Loucy (cell line): Measurements from ENCODE around the gene ALCAM.

Experiments
- H2AFZ ChIP-seq: fragments of 200-600 bp; sonication (generic); 2 replicates; pipeline ENCODE4 v1.6.0; 2016; ENCODE audit warnings: antibody characterized with exemption, mild to moderate bottlenecking, low read length, moderate library complexity
- H3F3A ChIP-seq: fragments of 200-600 bp; 2 replicates; pipeline ENCODE4 v1.6.0; 2016; ENCODE audit warnings: antibody characterized with exemption, low read depth, mild to moderate bottlenecking
- H3K27me3 ChIP-seq: fragments of 200-600 bp; sonication (generic); 2 replicates; pipeline ENCODE4 v1.6.1; 2014; ENCODE audit warnings: low read length, mild to moderate bottlenecking; ENCODE audit not compliant: insufficient read depth, poor library complexity, severe bottlenecking
- H3K36me3 ChIP-seq: fragments of 200-600 bp; sonication (generic); 2 replicates; pipeline ENCODE4 v1.6.1; 2016; ENCODE audit warnings: low read length; ENCODE audit not compliant: insufficient read depth
- H3K4me1 ChIP-seq: fragments of 200-600 bp; sonication (generic); 2 replicates; pipeline ENCODE4 v1.5.1; 2014; ENCODE audit warnings: low read length, mild to moderate bottlenecking; ENCODE audit not compliant: insufficient read depth, poor library complexity, severe bottlenecking
- H3K4me2 ChIP-seq: fragments of 200-600 bp; sonication (generic); 2 replicates; pipeline ENCODE4 v1.6.0; 2014; ENCODE audit warnings: antibody characterized with exemption, low read length, low read depth, mild to moderate bottlenecking; ENCODE audit not compliant: poor library complexity, severe bottlenecking
- H3K4me3 ChIP-seq: fragments of 200-600 bp; sonication (generic); 2 replicates; pipeline ENCODE4 v1.5.1; 2014; ENCODE audit warnings: low read length, mild to moderate bottlenecking, mixed read lengths; ENCODE audit not compliant: poor library complexity, severe bottlenecking
- H3K79me2 ChIP-seq: fragments of 200-600 bp; sonication (generic); 2 replicates; pipeline ENCODE4 v1.6.1; 2014; ENCODE audit warnings: low read length; ENCODE audit not compliant: insufficient read depth
- H3K9ac ChIP-seq: fragments of 200-600 bp; sonication (generic); 2 replicates; pipeline ENCODE4 v1.6.0; 2014; ENCODE audit warnings: mild to moderate bottlenecking, low read depth, low read length, moderate library complexity; ENCODE audit not compliant: poor library complexity, severe bottlenecking
- H3K9me2 ChIP-seq: fragments of 200-600 bp; sonication (generic); replicated peaks from 2 replicates; pipeline ENCODE4 v1.6.1; 2016; ENCODE audit warnings: low read depth, low read length, mixed read lengths
- H3K9me3 ChIP-seq: fragments of 200-600 bp; sonication (generic); 2 replicates; pipeline ENCODE4 v1.6.1; 2014; ENCODE audit warnings: mild to moderate bottlenecking, antibody characterized with exemption, low read length, low read depth; ENCODE audit not compliant: insufficient read depth
- H4K20me1 ChIP-seq: fragments of 200-600 bp; sonication (generic); 2 replicates; pipeline ENCODE4 v1.6.0; 2014; ENCODE audit warnings: antibody characterized with exemption, low read length, mild to moderate bottlenecking; ENCODE audit not compliant: insufficient read depth, poor library complexity, severe bottlenecking
- EZH2phosphoT487 ChIP-seq: fragments of 200-600 bp; IDR thresholded peaks from 2 replicates; pipeline ENCODE4 v1.6.1; 2018; ENCODE audit warnings: antibody characterized with exemption, mild to moderate bottlenecking, moderate library complexity, borderline replicate concordance
- TF ChIP-seq, protein P1 (sequence below): fragments of 200-600 bp; sonication (generic); conservative IDR thresholded peaks from 2 replicates; pipeline ENCODE4 v1.5.1; 2014; ENCODE audit warnings: mild to moderate bottlenecking, antibody characterized with exemption, low read length

Gene ALCAM

DNA sequence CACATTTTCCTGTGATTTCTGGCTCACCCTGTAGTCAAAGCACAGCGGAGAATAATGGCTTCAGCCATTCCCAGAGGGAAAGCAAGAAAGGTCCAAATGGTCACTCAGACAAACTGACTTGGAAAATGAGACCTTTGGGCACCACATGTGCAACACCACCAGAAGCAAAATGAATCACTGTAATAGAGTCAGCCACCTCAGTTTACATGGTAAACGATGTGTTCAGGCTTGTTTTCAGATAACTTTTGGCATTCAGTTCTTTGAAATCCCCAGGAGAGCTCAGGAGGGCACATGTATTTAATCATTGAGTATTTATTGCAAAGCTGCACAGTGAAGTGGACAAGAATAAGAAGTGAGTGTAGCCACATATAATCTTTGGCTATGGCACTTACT is 38.4 kb upstream of the ALCAM start:
- Histone ChIP-seq H4K20me1 (no peaks in the 10 kb centered on the region), H3K9me2 (no peaks in the 10 kb centered on the region), H3K4me2 (no peak overlapping the region), H2AFZ (no peak overlapping the region), H3K4me3 (no peak overlapping the region), H3K36me3 (no peaks in the 10 kb centered on the region), H3K79me2 (no peaks in the 10 kb centered on the region), H3K4me1 (no peaks in the 10 kb centered on the region), H3K9me3 (no peaks in the 10 kb centered on the region), H3F3A (no peaks in the 10 kb centered on the region), H3K9ac (no peak overlapping the region), H3K27me3 (no peaks in the 10 kb centered on the region)
- TF ChIP-seq, protein P1, sequence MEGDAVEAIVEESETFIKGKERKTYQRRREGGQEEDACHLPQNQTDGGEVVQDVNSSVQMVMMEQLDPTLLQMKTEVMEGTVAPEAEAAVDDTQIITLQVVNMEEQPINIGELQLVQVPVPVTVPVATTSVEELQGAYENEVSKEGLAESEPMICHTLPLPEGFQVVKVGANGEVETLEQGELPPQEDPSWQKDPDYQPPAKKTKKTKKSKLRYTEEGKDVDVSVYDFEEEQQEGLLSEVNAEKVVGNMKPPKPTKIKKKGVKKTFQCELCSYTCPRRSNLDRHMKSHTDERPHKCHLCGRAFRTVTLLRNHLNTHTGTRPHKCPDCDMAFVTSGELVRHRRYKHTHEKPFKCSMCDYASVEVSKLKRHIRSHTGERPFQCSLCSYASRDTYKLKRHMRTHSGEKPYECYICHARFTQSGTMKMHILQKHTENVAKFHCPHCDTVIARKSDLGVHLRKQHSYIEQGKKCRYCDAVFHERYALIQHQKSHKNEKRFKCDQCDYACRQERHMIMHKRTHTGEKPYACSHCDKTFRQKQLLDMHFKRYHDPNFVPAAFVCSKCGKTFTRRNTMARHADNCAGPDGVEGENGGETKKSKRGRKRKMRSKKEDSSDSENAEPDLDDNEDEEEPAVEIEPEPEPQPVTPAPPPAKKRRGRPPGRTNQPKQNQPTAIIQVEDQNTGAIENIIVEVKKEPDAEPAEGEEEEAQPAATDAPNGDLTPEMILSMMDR: no peak
- TF ChIP-seq EZH2phosphoT487: no peak

DNA sequence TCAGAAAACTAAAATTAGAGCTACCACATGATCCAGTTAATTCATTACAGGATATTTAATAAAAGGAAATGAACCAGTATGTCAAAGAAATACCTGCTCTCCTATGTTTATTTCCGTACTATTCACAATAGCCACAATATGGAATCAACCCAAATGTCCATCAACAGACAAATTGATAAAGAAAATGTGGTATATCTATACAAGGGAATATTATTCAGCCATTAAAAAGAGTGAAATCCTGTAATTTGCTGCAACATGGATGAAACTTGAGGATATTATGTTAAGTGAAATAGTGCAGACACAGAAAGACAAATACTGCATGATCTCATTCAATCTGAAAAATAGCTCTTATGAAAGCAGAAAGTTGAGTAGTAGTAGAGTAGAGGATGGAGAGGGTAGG is 33.7 kb upstream of the ALCAM start:
- no peaks in the 10 kb centered on the region for H4K20me1 ChIP-seq
- H3K79me2 ChIP-seq: no peaks in the 10 kb centered on the region
- H3K9me3 ChIP-seq: no peaks in the 10 kb centered on the region
- no peak overlapping the region for H3K4me2 ChIP-seq
- H3K9me2 ChIP-seq: no peaks in the 10 kb centered on the region
- no peak overlapping the region for H3K9ac ChIP-seq
- no peaks in the 10 kb centered on the region for H3K36me3 ChIP-seq
- TF ChIP-seq EZH2phosphoT487: no peak
- TF ChIP-seq, protein P1: no peak
- no peaks in the 10 kb centered on the region for H3K4me1 ChIP-seq
- H3K4me3 ChIP-seq: no peak overlapping the region
- no peaks in the 10 kb centered on the region for H3F3A ChIP-seq
- no peak overlapping the region for H2AFZ ChIP-seq
- H3K27me3 ChIP-seq: no peaks in the 10 kb centered on the region

DNA sequence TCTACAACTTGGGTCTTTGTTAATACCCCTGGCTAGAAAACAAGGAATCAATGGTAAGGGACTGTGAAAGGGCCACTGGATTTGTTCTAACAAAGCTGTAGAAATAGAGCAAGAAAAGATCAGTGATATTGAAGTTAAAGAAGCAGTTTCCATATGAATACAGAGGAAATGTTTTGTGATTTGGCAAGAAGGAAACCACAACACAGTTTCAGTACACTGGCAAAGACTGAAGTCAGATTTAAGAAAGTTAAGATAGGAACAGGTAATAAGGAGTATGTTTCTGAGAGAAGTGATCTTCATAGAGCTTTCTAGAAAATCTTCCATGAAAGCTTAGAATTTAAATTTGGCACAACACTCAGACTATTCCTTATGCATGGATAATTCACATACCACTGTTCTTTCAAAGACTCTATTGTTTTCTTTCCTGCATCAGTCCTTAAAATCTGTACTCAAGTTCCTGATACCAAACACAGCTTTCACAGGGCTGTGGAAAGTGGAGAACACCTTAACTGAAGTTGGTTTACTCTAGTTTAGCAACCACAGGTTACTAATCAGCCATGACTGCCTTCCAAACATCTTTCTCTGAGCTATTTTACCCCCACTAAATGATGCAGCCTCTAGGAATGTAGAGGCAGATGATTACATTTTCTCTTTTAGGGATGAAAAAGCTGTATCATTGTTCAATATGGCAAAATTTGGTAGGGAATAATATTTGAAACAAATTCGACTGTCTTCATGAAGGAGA is 32.4 kb upstream of the ALCAM start:
- Histone ChIP-seq H4K20me1 (no peaks in the 10 kb centered on the region), H3K27me3 (no peaks in the 10 kb centered on the region), H3K4me2 (no peak overlapping the region), H3K9ac (no peak overlapping the region), H2AFZ (no peak overlapping the region), H3K9me3 (no peaks in the 10 kb centered on the region), H3K4me1 (no peaks in the 10 kb centered on the region), H3K4me3 (no peak overlapping the region), H3K79me2 (no peaks in the 10 kb centered on the region), H3K9me2 (no peaks in the 10 kb centered on the region), H3F3A (no peaks in the 10 kb centered on the region), H3K36me3 (no peaks in the 10 kb centered on the region)
- TF ChIP-seq EZH2phosphoT487: no peak
- TF ChIP-seq, protein P1: no peak
